ENCODE data around the gene DNAJC5G. TPM values are rescaled to one million over a fixed set of nuclear protein-coding genes. Genes with fewer than 3 reads are reported as not detected.
"Not testable (repeated sequence)": the region's sequence is repeated elsewhere in the genome, so short reads cannot be mapped to it uniquely, and the experiment has no call there.

Gene DNAJC5G
- total RNA-seq, 6 experiments from 2014 or later, result not detected

GRCh38 chr2:27315122-27315521, 39.9 kb downstream of the DNAJC5G start:
- Histone ChIP-seq H3K36me3 (no peaks in the 10 kb centered on the region), H3K4me3 (no peak overlapping the region), H3K27ac (no peak overlapping the region), H3K9me3 (no peaks in the 10 kb centered on the region), H3K4me1 (no peaks in the 10 kb centered on the region), H3K27me3 (no peaks in the 10 kb centered on the region)
- WGBS (ENCODE audit: insufficient coverage, low coverage, low lambda C conversion rate, missing lambda C conversion rate), result 77% methylated on average over 8 of the region's 8 CpGs
- intact Hi-C loops (cut with DNase I), result loop anchor here in 1 of 2 donors (10.0 kb wide), 1 partner anchor 50 kb away; no protein-coding TSS in a partner anchor
- no peak for DNase-seq
- TF ChIP-seq CTCF (IDR thresholded peaks at IDR 0.05) (no peak), POLR2A (IDR thresholded peaks at IDR 0.05) (no peak)
- ATAC-seq, result no peak

- H3K4me3 ChIP-seq, result no peak overlapping the region
- WGBS (ENCODE audit: insufficient coverage, low coverage, low lambda C conversion rate, missing lambda C conversion rate), result 76% methylated on average over 4 of the region's 12 CpGs
- intact Hi-C loops (cut with DNase I), result loop anchor here in 1 of 2 donors (10.0 kb wide), 1 partner anchor 48 kb away; no protein-coding TSS in a partner anchor
Observed at GRCh38 chr2:27316655-27317412, 41.6 kb downstream of the DNAJC5G start.

GRCh38 chr2:27319839-27320238, 44.6 kb downstream of the DNAJC5G start:
- not testable (repeated sequence) for H3K36me3 ChIP-seq, H3K27me3 ChIP-seq, H3K9me3 ChIP-seq, H3K27ac ChIP-seq, H3K4me3 ChIP-seq, ATAC-seq, DNase-seq
- H3K4me1 ChIP-seq, result peaks cover 0 to 20% (median 9%) of the 10 kb centered on the region in 4 donors
- intact Hi-C loops (cut with DNase I), result loop anchor here in 1 of 2 donors (10.0 kb wide), 1 partner anchor 45 kb away; no protein-coding TSS in a partner anchor
- WGBS (ENCODE audit: insufficient coverage, low coverage, low lambda C conversion rate, missing lambda C conversion rate), result 97% methylated on average over 9 of the region's 15 CpGs

More at GRCh38 chr2:27316655-27317412, 41.6 kb downstream of the DNAJC5G start:
- H3K27ac ChIP-seq, result no peak overlapping the region
- H3K9me3 ChIP-seq, result no peaks in the 10 kb centered on the region
- TF ChIP-seq POLR2A (IDR thresholded peaks at IDR 0.05) (no peak), CTCF (IDR thresholded peaks at IDR 0.05) (no peak)
- H3K27me3 ChIP-seq, result no peaks in the 10 kb centered on the region
- ATAC-seq (no peak), DNase-seq (no peak)
- no peaks in the 10 kb centered on the region for H3K36me3 ChIP-seq
- peaks cover 0 to 14% (median 6%) of the 10 kb centered on the region in 4 donors for H3K4me1 ChIP-seq

- peak; percentile 38 to 72 (median 47) for TF ChIP-seq CTCF (IDR thresholded peaks at IDR 0.05)
- TF ChIP-seq POLR2A (IDR thresholded peaks at IDR 0.05), result peak; percentile 94
- DNase-seq, result peak; percentile 78 to 88 (median 86)
- Histone ChIP-seq H3K27ac (peak overlapping the region; percentile 2 to 95 (median 56)), H3K9me3 (no peaks in the 10 kb centered on the region), H3K4me3 (no peak overlapping the region), H3K36me3 (peaks cover 0 to 3% (median 0%) of the 10 kb centered on the region in 4 donors), H3K27me3 (no peaks in the 10 kb centered on the region), H3K4me1 (peaks cover 0 to 20% (median 9%) of the 10 kb centered on the region in 4 donors)
- 51% methylated on average over 2 of the region's 8 CpGs for WGBS (ENCODE audit: insufficient coverage, low coverage, low lambda C conversion rate, missing lambda C conversion rate)
- peak; percentile 76 to 87 (median 84) for ATAC-seq
- intact Hi-C loops (cut with DNase I), result no loop called here
Observed at GRCh38 chr2:27320958-27321543, 45.8 kb downstream of the DNAJC5G start.

Measured in right lobe of liver (tissue), 6 donors.